HG03378 (cell line): ENCODE results near the gene B3GNT7.
"Not testable (repeated sequence)": the region's sequence is repeated elsewhere in the genome, so short reads cannot be mapped to it uniquely, and the experiment has no call there.

Experiments
- ATAC-seq: cut with Tn5 transposase; IDR thresholded peaks from one replicate; pipeline ENCODE4 v1.9.1; 2021; ENCODE audit warnings: mild to moderate bottlenecking, moderate library complexity; ENCODE audit not compliant: unreplicated experiment

The B3GNT7 gene

DNA sequence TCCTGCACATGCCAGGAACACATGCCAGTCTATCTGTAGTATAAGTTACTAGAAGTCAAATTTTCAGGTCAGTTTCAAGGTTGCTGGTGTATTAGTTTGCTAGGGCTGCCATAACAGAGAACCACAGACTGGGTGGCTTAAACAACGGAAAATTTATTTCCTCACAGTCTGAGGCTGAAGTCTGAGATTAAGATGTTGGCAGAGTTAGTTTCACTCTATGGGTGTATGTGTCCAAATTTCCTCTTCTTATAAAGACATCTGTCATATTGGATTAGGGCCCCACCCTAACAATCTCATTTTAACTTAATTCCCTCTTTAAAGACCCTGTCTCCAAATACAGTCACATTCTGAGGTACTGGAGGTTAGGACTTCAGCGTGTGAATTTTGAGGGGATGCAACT, 26.5 kb downstream of the B3GNT7 start:
- ATAC-seq = no peak

DNA sequence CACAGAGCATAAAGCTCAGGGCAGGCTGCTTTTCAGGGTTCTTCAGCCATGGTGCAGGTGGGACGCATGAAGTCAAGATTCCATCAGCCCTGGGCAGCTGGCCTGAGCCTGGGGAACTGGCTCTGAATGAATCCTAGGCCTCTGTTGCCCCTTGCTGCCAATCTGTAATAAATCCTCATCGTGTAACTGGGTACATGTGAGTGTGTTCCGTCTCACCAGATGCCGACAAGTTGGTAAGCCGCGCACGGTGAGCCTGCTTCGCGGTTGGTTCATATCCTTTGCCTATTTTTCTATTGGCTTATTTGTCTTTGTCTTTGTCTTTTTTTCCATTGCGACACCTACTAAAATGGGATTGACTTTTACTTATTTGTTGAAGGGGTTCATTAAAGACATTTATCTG, 27.7 kb downstream of the B3GNT7 start:
- no peak for ATAC-seq

DNA sequence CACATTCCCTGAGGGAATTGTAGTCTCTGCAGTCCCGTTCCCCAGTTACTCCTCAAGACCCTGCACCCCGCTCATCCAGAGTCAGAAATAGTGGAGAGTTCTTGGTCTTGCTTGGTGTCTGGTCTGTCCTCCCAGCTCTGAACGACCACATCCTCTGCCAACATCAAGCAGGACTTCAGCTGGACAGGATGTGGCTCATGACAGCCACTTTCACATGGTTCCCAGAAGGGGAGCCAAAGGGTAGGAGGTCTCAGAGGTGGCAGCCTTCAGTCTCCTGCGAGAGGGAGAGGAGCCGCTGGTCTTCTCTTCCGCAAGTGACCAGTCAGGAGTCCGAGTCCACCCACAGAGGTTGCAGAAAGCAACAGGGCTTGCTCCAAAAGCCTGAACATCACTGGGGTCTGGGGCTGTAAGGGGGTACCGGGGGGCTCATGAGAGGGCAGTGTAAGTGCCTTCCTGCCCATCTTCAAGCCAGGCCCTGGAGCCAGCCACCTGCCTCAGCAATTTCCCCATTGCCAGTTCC, 29.8 kb downstream of the B3GNT7 start:
- no peak for ATAC-seq

DNA sequence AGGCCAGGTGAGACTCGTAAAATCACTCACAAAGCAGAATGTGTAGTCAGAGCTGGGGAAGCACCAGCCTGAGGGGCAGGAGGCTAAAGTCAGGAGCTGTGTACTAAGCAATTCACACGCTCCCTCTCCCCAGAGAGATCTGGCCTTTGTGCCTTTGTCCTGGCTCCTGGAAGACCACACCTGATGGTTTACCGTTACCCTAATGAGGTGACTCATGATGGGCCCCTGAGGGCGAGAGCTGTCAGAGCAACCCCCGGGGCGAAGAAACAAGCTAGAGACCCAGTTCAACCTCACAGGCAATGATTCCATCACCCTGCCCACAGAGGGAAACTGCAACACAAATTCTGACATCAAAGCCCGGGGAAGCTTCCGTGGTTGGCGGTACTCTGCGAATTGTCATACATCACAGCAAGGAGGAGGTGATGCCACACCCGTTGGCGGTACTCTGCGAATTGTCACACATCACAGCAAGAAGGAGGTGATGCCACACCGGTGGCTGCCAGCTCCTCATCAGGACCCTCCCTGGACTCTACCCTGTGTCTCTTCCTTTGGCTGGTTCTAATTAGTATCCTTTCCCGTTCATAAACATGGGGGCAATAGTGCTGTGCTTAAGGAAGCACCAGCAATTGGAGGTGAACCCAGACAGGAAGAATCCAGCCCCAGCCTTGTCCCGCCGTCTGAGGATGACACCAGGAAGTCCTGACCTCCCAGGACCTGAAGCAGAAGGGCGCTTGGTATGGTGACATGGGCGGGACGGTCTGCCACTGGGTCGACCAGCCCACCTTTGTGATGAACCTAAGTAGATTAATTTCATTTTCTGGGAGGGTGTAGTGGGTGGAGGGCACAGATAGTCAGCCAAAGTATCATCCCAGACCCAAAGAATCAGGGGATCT, 30.5 kb downstream of the B3GNT7 start:
- ATAC-seq = no peak

DNA sequence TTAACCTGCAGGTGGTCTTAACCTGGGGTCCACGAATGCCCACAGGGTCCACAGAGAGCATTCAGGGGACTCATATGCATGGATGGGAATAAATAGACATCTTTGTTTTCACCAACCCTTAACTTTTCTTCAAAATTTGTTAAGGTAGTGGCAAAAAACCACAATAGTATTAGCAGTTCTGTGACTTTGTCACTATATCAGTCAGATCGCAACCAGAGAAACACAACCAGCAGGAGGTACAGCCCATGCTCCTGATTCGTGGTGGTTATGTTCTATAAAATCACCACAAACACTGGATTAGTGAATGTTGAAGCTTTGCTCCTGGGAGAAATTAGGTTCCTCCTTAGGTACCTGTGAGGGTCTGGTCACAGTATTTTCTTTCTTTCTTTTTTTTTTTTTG, 31.6 kb downstream of the B3GNT7 start:
- ATAC-seq = no peak

DNA sequence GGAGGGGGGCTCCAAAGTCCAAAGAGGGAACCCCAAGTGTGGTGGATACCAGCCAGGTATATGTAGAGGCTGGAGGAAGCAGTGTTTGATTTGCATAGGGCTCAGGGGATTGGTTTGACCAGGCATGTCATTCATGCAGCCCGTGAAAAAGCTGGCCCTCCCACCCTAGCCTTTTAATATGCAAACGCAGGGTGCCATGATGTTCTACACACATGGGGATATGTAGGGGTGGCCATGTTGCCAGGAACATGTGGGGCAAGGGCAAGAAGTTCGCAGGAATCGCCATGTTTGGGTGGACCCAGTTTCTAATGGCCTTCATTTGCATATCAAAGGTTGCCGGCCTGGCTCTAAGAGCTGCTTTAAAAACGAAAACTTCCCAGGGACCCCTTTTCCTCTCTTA, 33.6 kb downstream of the B3GNT7 start:
- ATAC-seq = no peak

DNA sequence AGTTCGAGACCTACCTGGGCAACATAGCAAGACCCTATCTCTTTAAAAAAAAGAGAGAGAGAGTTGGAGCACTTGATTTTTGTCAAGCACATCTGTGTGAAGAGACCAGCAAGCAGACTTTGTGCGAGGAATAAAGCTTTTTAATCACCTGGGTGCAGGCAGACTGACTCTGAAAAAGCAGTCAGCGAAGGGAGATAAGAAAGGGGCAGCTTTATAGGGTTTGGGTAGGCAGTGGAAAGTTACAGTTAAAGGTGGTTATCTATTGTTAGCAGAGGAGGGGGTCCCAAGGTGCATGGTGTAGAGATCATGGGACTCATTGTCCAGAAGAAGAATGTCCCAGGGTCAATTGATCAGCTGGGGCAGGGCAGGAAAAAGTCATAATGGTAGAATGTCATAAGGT, 34.4 kb downstream of the B3GNT7 start:
- no peak for ATAC-seq

DNA sequence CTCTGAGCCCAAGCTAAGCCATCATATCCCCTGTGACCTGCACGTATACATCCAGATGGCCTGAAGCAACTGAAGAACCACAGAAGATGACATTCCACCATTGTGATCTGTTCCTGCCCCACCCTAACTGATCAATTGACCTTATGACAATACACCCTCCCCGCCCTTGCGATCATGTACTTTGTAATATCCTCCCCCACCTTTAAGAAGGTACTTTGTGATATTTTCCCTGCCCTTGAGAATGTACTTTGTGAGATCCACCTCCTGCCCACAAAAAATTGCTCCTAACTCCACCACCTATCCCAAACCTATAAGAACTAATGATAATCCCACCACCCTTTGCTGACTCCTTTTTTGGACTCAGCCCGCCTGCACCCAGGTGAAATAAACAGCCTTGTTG, 34.9 kb downstream of the B3GNT7 start:
- ATAC-seq = not testable (repeated sequence)

DNA sequence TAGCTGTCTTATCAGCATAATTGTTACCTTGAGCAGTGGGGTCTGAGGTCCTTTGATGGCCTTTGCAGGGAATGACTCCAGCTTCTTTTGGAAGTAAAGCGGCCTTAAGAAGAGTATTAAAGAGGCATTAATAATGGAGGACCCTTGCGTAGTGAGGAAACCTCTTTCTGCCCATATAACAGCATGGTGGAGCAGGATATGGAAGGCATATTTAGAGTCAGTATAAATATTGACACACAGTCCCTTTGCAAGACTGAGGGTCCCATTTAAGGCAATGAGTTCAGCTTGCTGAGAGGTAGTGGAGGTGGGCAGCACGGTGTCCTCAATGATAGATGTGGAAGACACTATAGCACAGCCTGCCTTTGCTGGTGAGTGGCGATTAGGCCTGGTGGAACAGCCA, 36.1 kb downstream of the B3GNT7 start:
- ATAC-seq = no peak

DNA sequence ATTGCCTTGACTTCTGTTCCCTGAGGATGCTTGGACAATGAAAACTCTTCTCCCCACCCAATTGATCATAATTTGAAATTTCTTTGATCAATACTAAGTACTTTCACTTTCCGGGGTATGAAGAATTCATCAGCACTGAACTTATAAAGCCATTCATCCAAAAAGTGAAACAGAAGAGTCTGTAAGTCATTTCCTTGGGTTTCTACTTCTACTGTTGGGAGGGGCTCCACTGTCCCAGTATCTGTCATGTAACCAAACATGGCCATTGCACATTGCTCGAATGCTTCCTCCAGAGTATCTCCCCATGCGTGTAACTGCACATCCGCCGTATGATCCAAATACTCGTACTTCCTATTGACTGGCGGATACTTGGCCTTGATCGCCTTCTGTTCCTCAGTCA, 38.5 kb downstream of the B3GNT7 start:
- no peak for ATAC-seq

DNA sequence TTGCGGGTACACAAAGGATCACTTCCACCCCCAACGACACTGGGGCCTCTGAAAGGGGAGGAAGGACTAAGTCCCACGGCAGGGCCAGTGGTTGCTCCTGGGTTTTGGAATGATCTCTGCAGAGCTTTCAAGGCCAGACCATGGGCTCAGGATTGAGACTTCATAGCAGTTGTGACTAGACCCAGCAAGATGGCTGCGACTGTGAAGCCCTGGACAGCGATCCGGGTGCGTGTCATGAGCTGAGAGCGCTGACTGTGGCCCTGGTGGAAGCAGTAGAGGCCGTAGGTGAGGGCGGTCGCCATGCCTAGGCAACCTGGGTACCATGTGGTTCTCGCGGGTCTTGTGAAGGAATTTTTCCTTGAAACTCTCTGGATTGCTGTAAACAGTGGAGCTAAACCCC, 41.4 kb downstream of the B3GNT7 start:
- no peak for ATAC-seq

DNA sequence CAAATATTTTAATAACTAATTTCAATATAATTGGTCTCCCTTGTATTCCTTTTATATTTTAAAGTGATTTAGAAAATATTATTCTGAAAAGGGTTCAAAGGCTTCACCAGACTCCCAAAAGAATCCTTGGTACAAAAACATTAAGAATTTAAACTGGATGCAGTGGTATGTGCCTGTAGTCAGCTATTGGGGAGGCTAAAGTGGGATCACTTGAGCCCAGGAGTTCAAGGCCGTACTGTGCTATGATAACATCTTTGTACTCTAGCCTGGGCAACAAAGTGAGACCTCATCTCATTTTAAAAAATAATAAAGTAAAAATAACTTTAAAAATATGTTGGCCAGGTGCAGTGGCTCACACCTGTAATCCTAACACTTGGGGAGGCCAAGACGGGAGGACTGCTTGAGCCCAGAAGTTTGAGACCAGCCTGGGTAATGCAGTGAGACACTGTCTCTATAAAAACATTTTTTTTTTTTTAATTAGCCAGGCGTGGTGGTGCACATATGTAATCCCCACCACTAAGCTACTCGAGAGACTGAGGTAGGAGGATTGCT, 54.1 kb downstream of the B3GNT7 start:
- ATAC-seq = no peak

DNA sequence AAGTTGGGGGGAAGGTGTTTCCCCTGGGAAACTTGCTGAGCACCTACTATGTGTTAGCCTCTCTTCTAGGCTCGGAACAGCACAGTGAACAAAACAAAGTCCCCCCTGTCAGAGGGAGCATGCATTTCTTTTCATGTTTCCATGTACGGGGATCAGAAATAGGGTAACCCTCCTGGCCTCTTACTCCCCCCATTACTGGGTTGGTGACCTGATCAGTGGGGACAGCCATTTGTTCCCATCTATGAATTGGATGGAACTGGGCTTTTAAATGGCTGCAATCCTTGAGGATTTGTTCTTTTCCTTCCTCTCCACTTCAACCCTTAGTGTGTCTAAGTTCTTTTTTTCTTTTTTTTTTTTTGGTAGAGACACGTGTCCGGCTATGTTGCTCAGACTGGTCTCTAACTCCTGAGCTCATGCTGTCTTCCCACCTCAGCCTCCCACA, 55.1 kb downstream of the B3GNT7 start:
- ATAC-seq = no peak
